Activated CD4-positive, alpha-beta T cell treated with anti-CD3 and anti-CD28 coated beads, Interleukin-2, Interleukin-4, amounts not matched to agents 100 ng/mL and 50 ng/mL, durations not matched to agents 16 hours and 8 hours (primary cell): ENCODE data around the gene ATRIP.

Experiments used
- DNase-seq: peaks from one replicate; pipeline ENCODE4 v3.0.0-alpha.2; 2020; ENCODE audit warnings: low spot score

ATRIP gene

GRCh38 chr3:48504051-48504946, 57.8 kb downstream of the ATRIP start, which contains the start of gene SHISA5:
SHISA5 (minus strand) TSS chr3:48504174; CDS start chr3:48504094, 80 bp downstream.
- peak; percentile 60 for DNase-seq

GRCh38 chr3:48505146-48505545, 58.6 kb downstream of the ATRIP start:
- DNase-seq: no peak

GRCh38 chr3:48505968-48506504, 59.5 kb downstream of the ATRIP start:
- DNase-seq: no peak

- DNase-seq: peak; percentile 81
Measured at GRCh38 chr3:48507256-48508061, 60.9 kb downstream of the ATRIP start.

- no peak for DNase-seq
Measured at GRCh38 chr3:48511551-48511950, 65.0 kb downstream of the ATRIP start.

- DNase-seq: peak; percentile 64
Measured at GRCh38 chr3:48514431-48515227, 68.1 kb downstream of the ATRIP start.
